ENCODE data around the gene DMRT3.

Gene DMRT3

GRCh38 chr9:981491-981898 is 5.0 kb downstream of the DMRT3 start:
- no peak for TF ChIP-seq KLF16 (tag by site-specific recombination; IDR thresholded peaks at IDR 0.05)
- TF ChIP-seq SP2 (tag by site-specific recombination; IDR thresholded peaks at IDR 0.05), result no peak
- no peak for TF ChIP-seq ZNF280D (tag by site-specific recombination; IDR thresholded peaks at IDR 0.05)
- TF ChIP-seq ZXDB (tag by site-specific recombination; IDR thresholded peaks at IDR 0.05), result no peak
- TF ChIP-seq ZSCAN30 (tag by site-specific recombination; IDR thresholded peaks at IDR 0.05), result no peak
- no peak for TF ChIP-seq SCRT1 (tag by site-specific recombination; IDR thresholded peaks at IDR 0.05; ENCODE audit: borderline replicate concordance)
- no peak for TF ChIP-seq ZNF549 (tag by site-specific recombination; IDR thresholded peaks at IDR 0.05)
- TF ChIP-seq KLF9 (tag by site-specific recombination; IDR thresholded peaks at IDR 0.05; ENCODE audit: low read depth), result no peak
- TF ChIP-seq BCL11A (tag by site-specific recombination; IDR thresholded peaks at IDR 0.05; ENCODE audit: low read depth), result no peak
- TF ChIP-seq ZNF768 (tag by site-specific recombination; IDR thresholded peaks at IDR 0.05), result no peak
- no peak for TF ChIP-seq GLIS2 (tag by site-specific recombination; IDR thresholded peaks at IDR 0.05)
- no peak for TF ChIP-seq PRDM6 (tag by site-specific recombination; IDR thresholded peaks at IDR 0.05)
- no peak for TF ChIP-seq ZNF132 (tag by site-specific recombination; IDR thresholded peaks at IDR 0.05; ENCODE audit: borderline replicate concordance)
- no peak for TF ChIP-seq ZNF488 (tag by site-specific recombination; IDR thresholded peaks at IDR 0.05)
- TF ChIP-seq ZNF10 (tag by site-specific recombination; IDR thresholded peaks at IDR 0.05), result no peak
- no peak for TF ChIP-seq ZNF239 (tag by site-specific recombination; IDR thresholded peaks at IDR 0.05)
- no peak for TF ChIP-seq ZNF18 (tag by site-specific recombination; IDR thresholded peaks at IDR 0.05)
- TF ChIP-seq ZNF670 (tag by site-specific recombination; IDR thresholded peaks at IDR 0.05; ENCODE audit: low read depth), result no peak
- TF ChIP-seq RBAK (tag by site-specific recombination; IDR thresholded peaks at IDR 0.05), result no peak
- Histone ChIP-seq H3K36me3 (ENCODE audit: control insufficient read depth in 2 of 2, insufficient read depth in 1 of 2, low read length in 2 of 2) (no peaks in the 10 kb centered on the region), H3K9me3 (ENCODE audit: control insufficient read depth, insufficient read depth, low read depth, low read length) (no peaks in the 10 kb centered on the region), H3K4me1 (ENCODE audit: control insufficient read depth, insufficient read depth, low read length) (no peaks in the 10 kb centered on the region; the same call in 1 of the 2 replicates), H3K27ac (ENCODE audit: extremely low read depth, low read depth, low read length) (no peak overlapping the region), H3K4me3 (ENCODE audit: low read depth, low read length) (no peak overlapping the region)
- ChIA-PET CTCF (interaction anchor here (0.7 kb wide), 1 partner anchor 28 kb away, joined by 4 read pairs; no protein-coding TSS in a partner anchor), POLR2A (no interaction called here)
